ENCODE measurements around the gene PBX4.
"Not testable (repeated sequence)": the region's sequence is repeated elsewhere in the genome, so short reads cannot be mapped to it uniquely, and the experiment has no call there.

Gene PBX4

DNA sequence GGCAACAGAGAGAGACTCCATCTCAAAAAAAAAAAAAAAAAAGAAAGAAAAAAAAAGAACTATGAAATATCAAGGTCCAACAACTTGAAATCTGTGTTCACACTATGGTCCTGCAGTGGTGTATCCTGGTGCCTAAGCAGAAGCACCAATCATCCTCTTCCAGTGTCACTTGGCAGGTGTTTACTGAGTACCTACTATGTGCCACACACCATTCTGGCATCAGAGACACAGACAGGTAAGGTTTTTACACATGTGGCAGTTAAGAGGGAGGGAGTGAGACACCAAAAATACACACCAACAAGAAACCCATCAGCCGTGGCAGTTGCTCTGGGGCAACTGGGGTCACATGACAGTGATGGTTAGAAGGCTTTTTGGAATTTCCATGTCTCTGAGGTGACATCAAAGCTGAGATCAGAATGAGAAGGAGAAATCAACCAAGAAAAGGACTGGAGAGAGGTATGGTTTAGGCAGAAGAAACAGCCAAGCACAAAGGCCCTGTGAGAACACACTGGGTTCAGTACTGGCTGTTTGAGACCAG, 17.6 kb downstream of the PBX4 start:
- H3K4me3 ChIP-seq (ENCODE audit: low read depth, low read length): no peak overlapping the region
- DNase-seq (ENCODE audit: low read depth): no peak
- in situ Hi-C loops (cut with HindIII; ENCODE audit: low sequenced_read_pairs): no loop called here
- no peak for TF ChIP-seq CTCF (IDR thresholded peaks at IDR 0.05; ENCODE audit: low read depth, low read length, missing control alignments)

GRCh38 chr19:19598728-19599451, 19.6 kb downstream of the PBX4 start:
- in situ Hi-C loops (cut with HindIII; ENCODE audit: low sequenced_read_pairs); H3K4me3 ChIP-seq (ENCODE audit: low read depth, low read length); DNase-seq (ENCODE audit: low read depth): not testable (repeated sequence)

DNA sequence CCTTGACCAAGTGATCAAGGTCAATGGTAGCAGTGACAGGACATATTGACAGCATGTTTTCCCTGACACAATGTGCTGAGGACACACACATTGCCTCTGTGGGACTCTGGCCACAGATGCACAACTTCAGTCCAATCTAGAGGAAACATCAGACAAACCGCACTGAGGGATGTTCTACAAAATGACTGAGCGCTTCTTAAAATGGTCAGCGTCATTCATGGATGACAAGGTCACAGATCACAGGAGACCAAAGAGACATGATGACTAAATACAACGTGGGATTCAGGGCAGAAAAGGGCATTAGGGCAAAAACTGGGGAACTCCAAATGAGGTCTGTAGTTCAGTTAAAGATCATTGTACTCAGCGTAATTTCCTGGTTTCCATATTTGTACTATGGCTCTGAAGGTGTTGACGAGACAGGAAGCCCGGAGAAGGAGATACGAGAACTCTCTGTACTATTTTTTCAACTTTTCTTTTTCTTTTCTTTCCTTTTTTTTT, 20.6 kb downstream of the PBX4 start:
- no peak overlapping the region for H3K4me3 ChIP-seq (ENCODE audit: low read depth, low read length)
- no peak for DNase-seq (ENCODE audit: low read depth)
- no peak for TF ChIP-seq CTCF (IDR thresholded peaks at IDR 0.05; ENCODE audit: low read depth, low read length, missing control alignments)
- in situ Hi-C loops (cut with HindIII; ENCODE audit: low sequenced_read_pairs): no loop called here

- no peak for TF ChIP-seq CTCF (IDR thresholded peaks at IDR 0.05; ENCODE audit: low read depth, low read length, missing control alignments)
- H3K4me3 ChIP-seq (ENCODE audit: low read depth, low read length): no peak overlapping the region
- in situ Hi-C loops (cut with HindIII; ENCODE audit: low sequenced_read_pairs): no loop called here
- DNase-seq (ENCODE audit: low read depth): no peak
Measured at GRCh38 chr19:19595171-19595701, 23.3 kb downstream of the PBX4 start.

- in situ Hi-C loops (cut with HindIII; ENCODE audit: low sequenced_read_pairs): loop anchor here (5.0 kb wide), 2 partner anchors 37 to 62 kb away; no protein-coding TSS in a partner anchor
- DNase-seq (ENCODE audit: low read depth): no peak
- no peak for TF ChIP-seq CTCF (IDR thresholded peaks at IDR 0.05; ENCODE audit: low read depth, low read length, missing control alignments)
- no peak overlapping the region for H3K4me3 ChIP-seq (ENCODE audit: low read depth, low read length)
Measured at GRCh38 chr19:19594381-19594780, 24.1 kb downstream of the PBX4 start.

- no peak overlapping the region for H3K4me3 ChIP-seq (ENCODE audit: low read depth, low read length)
- in situ Hi-C loops (cut with HindIII; ENCODE audit: low sequenced_read_pairs): loop anchor here (5.0 kb wide), 2 partner anchors 35 to 60 kb away; no protein-coding TSS in a partner anchor
- TF ChIP-seq CTCF (IDR thresholded peaks at IDR 0.05; ENCODE audit: low read depth, low read length, missing control alignments): no peak
- DNase-seq (ENCODE audit: low read depth): no peak
Measured at GRCh38 chr19:19592690-19593089, 25.8 kb downstream of the PBX4 start.
